Measurements from ENCODE around the gene CREB5. TPM values are rescaled to one million over a fixed set of nuclear protein-coding genes. Genes with fewer than 3 reads are reported as not detected.

CREB5 gene
- total and polyA plus RNA-seq, 2 of the 13 experiments (the other 11 are each of a cell fraction or from before 2014, with no cell fraction given): 0.38 to 0.71 TPM

GRCh38 chr7:28784171-28784902, 372.0 kb downstream of the CREB5 start:
- Histone ChIP-seq H3K79me2 (ENCODE audit: insufficient read depth, low read length) (no peaks in the 10 kb centered on the region), H3K36me3 (replicated peaks in 1 of 2; ENCODE audit: control insufficient read depth in 1 of 2, insufficient read depth in 2 of 2, low read length in 2 of 2) (no peaks in the 10 kb centered on the region), H3K27me3 (ENCODE audit: control insufficient read depth in 1 of 2, insufficient read depth in 2 of 2, low read length in 2 of 2) (no peaks in the 10 kb centered on the region), H2AFZ (ENCODE audit: low read length) (no peak overlapping the region), H3K4me1 (ENCODE audit: insufficient read depth, low read length) (no peaks in the 10 kb centered on the region), H3K4me2 (ENCODE audit: low read depth, low read length) (no peak overlapping the region), H3K9me3 (ENCODE audit: low read length) (no peaks in the 10 kb centered on the region), H4K20me1 (ENCODE audit: insufficient read depth, low read length) (no peaks in the 10 kb centered on the region), H3K27ac (ENCODE audit: extremely low read length, insufficient read depth, low read length) (no peak overlapping the region), H3K4me3 (replicated peaks in 1 of 3; ENCODE audit: insufficient read depth in 1 of 3, low read depth in 2 of 3, low read length in 3 of 3) (no peak overlapping the region), H3K9ac (ENCODE audit: insufficient read depth, low read depth, low read length) (no peak overlapping the region)
- no peak for TF ChIP-seq ZNF33A (CRISPR knock-in tag; IDR thresholded peaks at IDR 0.05; ENCODE audit: borderline replicate concordance)
- TF ChIP-seq ZNF556 (CRISPR knock-in tag; IDR thresholded peaks at IDR 0.05; ENCODE audit: borderline replicate concordance): no peak
- TF ChIP-seq ZNF253 (CRISPR knock-in tag; IDR thresholded peaks at IDR 0.05; ENCODE audit: borderline replicate concordance): no peak
- 49% methylated on average over 13 of the region's 13 CpGs for WGBS (ENCODE audit: low lambda C conversion rate)
- ChIA-PET POLR2A (no interaction called here), CTCF (ENCODE audit: low intra/inter-chr PET ratio, low total read pairs) (no interaction called here)
- ATAC-seq: no peak
- intact Hi-C loops (cut with micrococcal nuclease; ENCODE audit: unreplicated experiment) (no loop called here), in situ Hi-C loops (cut with HindIII; ENCODE audit: extremely low pct_ligation_motif_present, low pct_unique_long_range_greater_than_20kb) (no loop called here)
- DNase-seq (ENCODE audit: low spot score): no peak
- no peak for FAIRE-seq
- no TSS peak for BruUV-seq (replicated peaks)

- Histone ChIP-seq H3K27ac (ENCODE audit: extremely low read length, insufficient read depth, low read length) (no peak overlapping the region), H3K9me3 (ENCODE audit: low read length) (no peaks in the 10 kb centered on the region), H3K4me1 (ENCODE audit: insufficient read depth, low read length) (no peaks in the 10 kb centered on the region), H3K27me3 (ENCODE audit: control insufficient read depth in 1 of 2, insufficient read depth in 2 of 2, low read length in 2 of 2) (no peaks in the 10 kb centered on the region), H3K9ac (ENCODE audit: insufficient read depth, low read depth, low read length) (no peak overlapping the region), H3K4me2 (ENCODE audit: low read depth, low read length) (no peak overlapping the region), H3K4me3 (replicated peaks in 1 of 3; ENCODE audit: insufficient read depth in 1 of 3, low read depth in 2 of 3, low read length in 3 of 3) (no peak overlapping the region), H4K20me1 (ENCODE audit: insufficient read depth, low read length) (no peaks in the 10 kb centered on the region), H2AFZ (ENCODE audit: low read length) (no peak overlapping the region), H3K79me2 (ENCODE audit: insufficient read depth, low read length) (no peaks in the 10 kb centered on the region), H3K36me3 (replicated peaks in 1 of 2; ENCODE audit: control insufficient read depth in 1 of 2, insufficient read depth in 2 of 2, low read length in 2 of 2) (no peaks in the 10 kb centered on the region)
- ATAC-seq (no peak), FAIRE-seq (no peak), DNase-seq (ENCODE audit: low spot score) (no peak)
- CTCF ChIA-PET (ENCODE audit: low intra/inter-chr PET ratio, low total read pairs): no interaction called here
- no TSS peak for BruUV-seq (replicated peaks)
- POLR2A ChIA-PET: no interaction called here
- 45% methylated on average over 14 of the region's 14 CpGs for WGBS (ENCODE audit: low lambda C conversion rate)
- intact Hi-C loops (cut with micrococcal nuclease; ENCODE audit: unreplicated experiment) (no loop called here), in situ Hi-C loops (cut with HindIII; ENCODE audit: extremely low pct_ligation_motif_present, low pct_unique_long_range_greater_than_20kb) (no loop called here)
- TF ChIP-seq ZFY (CRISPR knock-in tag; IDR thresholded peaks at IDR 0.05) (no peak), ZNF614 (CRISPR knock-in tag; IDR thresholded peaks at IDR 0.05; ENCODE audit: borderline replicate concordance) (no peak), AHR (CRISPR knock-in tag; IDR thresholded peaks at IDR 0.05) (no peak), THAP9 (CRISPR knock-in tag; IDR thresholded peaks at IDR 0.05; ENCODE audit: borderline replicate concordance) (no peak), ZFP62 (CRISPR knock-in tag; IDR thresholded peaks at IDR 0.05) (no peak)
These were observed 373.0 kb downstream of the CREB5 start for GRCh38 chr7:28785041-28785995.
